Skeletal muscle satellite cell (primary cell): ENCODE results near the gene OR51S1.
"Not testable (repeated sequence)": the region's sequence is repeated elsewhere in the genome, so short reads cannot be mapped to it uniquely, and the experiment has no call there.

Experiments used
- H3K27me3 ChIP-seq: 2 replicates; pipeline ENCODE4 v1.7.0; 2013; ENCODE audit warnings: low read length; ENCODE audit not compliant: control insufficient read depth, insufficient read depth
- H3K36me3 ChIP-seq: 2 replicates; pipeline ENCODE4 v1.7.0; 2013; ENCODE audit warnings: mild to moderate bottlenecking, control low read depth, low read length; ENCODE audit not compliant: insufficient read depth
- H3K4me1 ChIP-seq: 2 replicates; pipeline ENCODE4 v1.7.0; 2013; ENCODE audit warnings: low read length; ENCODE audit not compliant: control insufficient read depth, insufficient read depth
- H3K4me2 ChIP-seq: 2 replicates; pipeline ENCODE4 v1.7.0; 2013; ENCODE audit warnings: mild to moderate bottlenecking, low read length
- H3K4me3 ChIP-seq: 2 replicates; pipeline ENCODE4 v1.7.0; 2013; ENCODE audit warnings: low read length
- H3K9ac ChIP-seq: 2 replicates; pipeline ENCODE4 v1.7.0; 2013; ENCODE audit warnings: mild to moderate bottlenecking, low read depth, low read length, moderate library complexity
- H3K9me3 ChIP-seq: replicated peaks from 2 replicates; pipeline ENCODE4 v1.7.0; 2013; ENCODE audit warnings: mild to moderate bottlenecking, control low read depth, low read length

Gene OR51S1

GRCh38 chr11:4862447-4863236 lies 13.6 kb upstream of the OR51S1 start:
- H3K4me2 ChIP-seq = no peak overlapping the region
- no peak overlapping the region for H3K4me3 ChIP-seq
- H3K27me3 ChIP-seq = peaks cover 7% of the 10 kb centered on the region
- H3K9ac ChIP-seq = no peak overlapping the region
- H3K9me3 ChIP-seq = no peaks in the 10 kb centered on the region
- no peaks in the 10 kb centered on the region for H3K4me1 ChIP-seq
- no peaks in the 10 kb centered on the region for H3K36me3 ChIP-seq

GRCh38 chr11:4854286-4854685 lies 5.3 kb upstream of the OR51S1 start:
- H3K9ac ChIP-seq, H3K4me3 ChIP-seq, H3K4me1 ChIP-seq, H3K36me3 ChIP-seq, H3K9me3 ChIP-seq, H3K27me3 ChIP-seq, H3K4me2 ChIP-seq: not testable (repeated sequence)

DNA sequence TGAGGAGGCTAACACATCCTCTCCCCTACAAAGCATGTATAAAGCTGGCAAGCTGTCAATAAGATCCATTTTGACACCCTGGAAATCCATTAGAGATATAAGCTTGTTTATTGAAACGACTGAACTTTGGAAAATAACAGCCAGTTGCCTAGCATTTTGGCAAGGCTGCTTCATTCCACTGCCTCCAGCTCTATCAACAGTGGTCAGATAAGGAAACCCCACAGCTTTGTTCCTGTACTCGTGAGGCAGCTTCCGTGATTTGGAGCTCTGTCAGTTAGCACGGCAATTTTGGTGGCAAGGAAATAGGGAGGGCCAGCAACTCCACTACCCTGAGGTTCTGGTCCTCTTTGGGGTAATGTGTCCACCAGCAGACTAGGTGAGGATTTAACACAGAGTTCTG lies 2.0 kb upstream of the OR51S1 start:
- no peak overlapping the region for H3K4me2 ChIP-seq
- H3K36me3 ChIP-seq = no peaks in the 10 kb centered on the region
- H3K9me3 ChIP-seq = no peaks in the 10 kb centered on the region
- no peak overlapping the region for H3K9ac ChIP-seq
- peaks cover 14% of the 10 kb centered on the region for H3K27me3 ChIP-seq
- H3K4me1 ChIP-seq = no peaks in the 10 kb centered on the region
- H3K4me3 ChIP-seq = no peak overlapping the region

DNA sequence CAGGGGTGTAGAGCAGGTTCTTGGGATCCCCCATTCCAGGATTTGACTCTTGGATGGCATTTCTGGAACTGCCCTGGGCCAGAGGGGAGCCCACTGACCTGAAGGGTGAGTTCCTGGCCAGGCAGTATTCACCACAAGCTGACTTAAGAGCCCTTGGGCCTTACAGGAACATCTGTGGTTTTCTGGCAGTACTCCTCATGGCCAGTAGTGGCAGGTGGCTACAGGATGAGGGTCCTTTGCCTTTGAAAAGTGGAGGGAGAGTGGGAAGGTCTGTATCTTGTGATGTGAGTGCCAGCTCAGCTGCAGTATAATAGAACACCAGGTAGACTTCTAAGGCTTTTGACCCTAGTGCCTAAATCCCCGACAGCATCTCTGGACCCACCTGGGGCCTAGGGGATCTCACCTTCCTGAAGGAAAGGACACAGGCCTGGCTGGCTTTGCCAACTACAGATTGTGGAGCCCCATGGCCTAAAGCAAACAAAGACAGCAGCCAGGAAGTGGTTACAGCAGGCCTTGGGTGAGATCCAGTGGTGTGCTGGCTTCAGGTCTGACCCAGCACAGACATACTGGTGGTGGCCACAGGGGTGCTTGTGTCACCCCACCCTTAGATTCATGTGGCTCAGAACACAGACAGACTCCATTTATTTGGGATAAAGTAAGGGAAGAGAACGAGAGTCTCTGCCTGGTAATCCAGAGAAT lies 9.0 kb downstream of the OR51S1 start:
- Histone ChIP-seq H3K27me3 (peaks cover 6% of the 10 kb centered on the region), H3K4me1 (no peaks in the 10 kb centered on the region), H3K4me2 (no peak overlapping the region), H3K9ac (no peak overlapping the region), H3K9me3 (no peaks in the 10 kb centered on the region), H3K4me3 (no peak overlapping the region), H3K36me3 (no peaks in the 10 kb centered on the region)

DNA sequence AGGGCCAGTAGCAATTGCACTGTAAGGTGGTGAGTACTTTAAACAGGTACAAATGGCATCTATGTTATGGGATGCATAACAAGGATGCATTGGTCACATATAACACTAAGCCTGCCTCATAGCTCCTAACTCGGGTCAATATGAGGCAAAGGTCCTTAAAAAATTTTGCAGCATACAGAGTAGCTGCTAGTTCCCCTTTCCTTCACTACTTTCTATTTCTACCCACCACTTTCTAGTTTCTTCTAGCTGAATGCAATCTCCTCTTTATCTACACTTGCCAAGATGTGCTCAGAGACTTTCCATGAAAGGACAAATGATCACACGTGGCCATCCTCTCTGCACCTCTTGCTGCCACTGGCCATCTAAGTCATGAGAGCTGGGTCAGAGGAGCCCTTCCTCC lies 18.1 kb downstream of the OR51S1 start:
- Histone ChIP-seq H3K4me3 (no peak overlapping the region), H3K9me3 (no peaks in the 10 kb centered on the region), H3K36me3 (no peaks in the 10 kb centered on the region), H3K9ac (no peak overlapping the region), H3K27me3 (peaks cover 9% of the 10 kb centered on the region), H3K4me2 (no peak overlapping the region), H3K4me1 (no peaks in the 10 kb centered on the region)

DNA sequence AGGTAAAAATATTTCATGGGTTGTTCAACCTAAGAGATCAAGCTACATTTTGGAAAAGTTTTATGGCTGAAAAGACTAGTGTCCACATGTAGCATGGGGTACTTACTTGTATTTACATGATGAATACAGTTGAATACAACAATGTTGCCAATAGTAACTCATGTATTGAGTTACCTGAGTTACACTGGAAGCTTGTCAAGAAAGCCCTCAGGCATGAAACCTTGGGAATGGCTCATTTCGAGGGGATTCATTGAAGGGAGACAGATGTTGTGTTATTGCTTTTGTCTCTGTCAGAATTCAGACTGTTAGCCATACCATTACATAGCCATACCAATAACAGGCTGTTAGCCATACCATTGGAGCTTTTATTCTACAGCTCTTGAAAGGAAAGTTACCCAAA lies 18.7 kb downstream of the OR51S1 start:
- Histone ChIP-seq H3K4me1 (no peaks in the 10 kb centered on the region), H3K36me3 (no peaks in the 10 kb centered on the region), H3K9ac (no peak overlapping the region), H3K27me3 (peaks cover 7% of the 10 kb centered on the region), H3K9me3 (no peaks in the 10 kb centered on the region), H3K4me3 (no peak overlapping the region), H3K4me2 (no peak overlapping the region)

- H3K4me2 ChIP-seq = no peak overlapping the region
Measured at GRCh38 chr11:4826425-4826824, 22.6 kb downstream of the OR51S1 start.

GRCh38 chr11:4825132-4825531 lies 23.9 kb downstream of the OR51S1 start:
- Histone ChIP-seq H3K4me1 (peaks cover 4% of the 10 kb centered on the region), H3K27me3 (peaks cover 4% of the 10 kb centered on the region), H3K4me2 (no peak overlapping the region), H3K4me3 (no peak overlapping the region), H3K9me3 (no peaks in the 10 kb centered on the region), H3K36me3 (no peaks in the 10 kb centered on the region), H3K9ac (no peak overlapping the region)

More at GRCh38 chr11:4826425-4826824, 22.6 kb downstream of the OR51S1 start:
- H3K4me1 ChIP-seq = no peaks in the 10 kb centered on the region
- H3K9me3 ChIP-seq = no peaks in the 10 kb centered on the region
- peaks cover 4% of the 10 kb centered on the region for H3K27me3 ChIP-seq
- no peak overlapping the region for H3K9ac ChIP-seq
- H3K36me3 ChIP-seq = no peaks in the 10 kb centered on the region
- no peak overlapping the region for H3K4me3 ChIP-seq

DNA sequence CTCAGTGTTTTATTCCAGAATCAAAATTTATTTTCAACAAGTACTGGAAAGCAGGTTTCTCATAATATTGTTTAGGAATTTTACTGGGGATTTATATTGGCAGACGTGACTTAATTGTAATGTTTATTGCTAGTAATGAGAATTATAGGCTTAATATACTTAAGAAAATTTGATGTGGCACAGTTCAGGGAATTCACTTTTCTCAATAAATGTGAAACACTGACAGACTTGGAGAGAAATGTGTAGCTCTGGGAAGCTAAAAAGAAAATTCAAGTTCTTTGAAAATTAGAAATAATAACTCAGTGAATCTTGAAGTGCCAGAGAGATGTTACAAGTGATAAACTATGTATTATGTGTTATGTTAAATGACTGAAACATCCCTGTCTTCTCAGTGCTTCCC lies 28.0 kb downstream of the OR51S1 start, which contains the start of gene OR51F2:
Gene OR51F2 (plus strand): TSS at position 301 of the 400 bp plus-strand sequence. CDS start 101 bp downstream, outside the sequence.
- peak within 1 kb of the TSS; percentile 8 for H3K4me2 ChIP-seq
- peaks cover 2% of the 10 kb centered on the region for H3K27me3 ChIP-seq
- peaks cover 11% of the 10 kb centered on the region for H3K4me1 ChIP-seq
- no peak within 1 kb of the TSS for H3K4me3 ChIP-seq
- no peak within 1 kb of the TSS for H3K9ac ChIP-seq
- H3K36me3 ChIP-seq = no peaks in the 10 kb centered on the region
- H3K9me3 ChIP-seq = no peaks in the 10 kb centered on the region

GRCh38 chr11:4809246-4809645 lies 39.8 kb downstream of the OR51S1 start:
- H3K4me2 ChIP-seq = no peak overlapping the region
- H3K4me3 ChIP-seq = no peak overlapping the region
- H3K4me1 ChIP-seq = no peaks in the 10 kb centered on the region
- H3K9me3 ChIP-seq = no peaks in the 10 kb centered on the region
- no peaks in the 10 kb centered on the region for H3K36me3 ChIP-seq
- no peak overlapping the region for H3K9ac ChIP-seq
- peaks cover 2% of the 10 kb centered on the region for H3K27me3 ChIP-seq

DNA sequence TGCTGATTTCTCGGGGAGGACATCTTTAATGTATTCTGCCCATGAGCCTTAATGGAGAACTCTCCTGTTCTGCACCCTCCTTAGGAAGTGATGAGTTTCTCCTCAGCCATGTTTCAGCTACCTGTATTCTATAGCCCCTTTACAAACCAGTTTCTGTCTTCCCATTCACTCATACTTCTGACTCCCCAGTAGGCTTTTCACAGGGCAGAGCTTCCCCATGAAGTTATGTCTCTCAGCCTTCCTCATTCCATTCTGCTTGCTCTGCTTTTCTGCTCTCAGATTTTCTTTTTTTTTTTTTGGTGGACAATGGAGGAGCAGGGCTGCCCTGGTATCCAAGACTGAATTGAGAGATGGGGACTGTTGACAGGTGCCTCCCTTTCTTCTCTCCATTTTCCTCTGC lies 40.5 kb downstream of the OR51S1 start:
- Histone ChIP-seq H3K9me3 (no peaks in the 10 kb centered on the region), H3K27me3 (peaks cover 2% of the 10 kb centered on the region), H3K9ac (no peak overlapping the region)

GRCh38 chr11:4804280-4804679 lies 44.7 kb downstream of the OR51S1 start, which contains the start of gene OR52R1:
OR52R1 (minus strand) TSS chr11:4804380; CDS start chr11:4804380, 0 bp downstream.
- no peak within 1 kb of the TSS for H3K4me3 ChIP-seq
- H3K9ac ChIP-seq = no peak within 1 kb of the TSS
- no peaks in the 10 kb centered on the region for H3K4me1 ChIP-seq

More for the DNA sequence above, 40.5 kb downstream of the OR51S1 start:
- no peak overlapping the region for H3K4me3 ChIP-seq
- H3K4me1 ChIP-seq = no peaks in the 10 kb centered on the region
- H3K4me2 ChIP-seq = no peak overlapping the region
- no peaks in the 10 kb centered on the region for H3K36me3 ChIP-seq

More at GRCh38 chr11:4804280-4804679, 44.7 kb downstream of the OR51S1 start, which contains the start of gene OR52R1:
- Histone ChIP-seq H3K27me3 (peaks cover 2% of the 10 kb centered on the region), H3K4me2 (no peak within 1 kb of the TSS), H3K36me3 (no peaks in the 10 kb centered on the region), H3K9me3 (no peaks in the 10 kb centered on the region)
